H1 (cell line): Measurements from ENCODE around the gene BIN2. TPM values are rescaled to one million over a fixed set of nuclear protein-coding genes. Genes with fewer than 3 reads are reported as not detected.

ENCODE experiments used
- CTCF ChIA-PET: fragments of 300-600 bp; sonication (Branson Sonifier 250); formaldehyde crosslinking; loops from one replicate; lab custom pipeline; 2021; ENCODE audit not compliant: partially characterized antibody; lab: Charles Lee
- POLR2A ChIA-PET: fragments of 300-600 bp; sonication (Branson Sonifier 250); formaldehyde crosslinking; loops from one replicate; lab custom pipeline; 2021; ENCODE audit warnings: inconsistent platforms; ENCODE audit not compliant: partially characterized antibody; lab: Charles Lee
- DNase-seq, 2 experiments: peaks; one replicate each; pipeline versions ENCODE4 v3.0.0 to v3.0.0-alpha.2; 2010 to 2022; ENCODE audit warnings: low spot score in 2 of 2, low read depth in 1 of 2, mixed read lengths in 1 of 2
- FAIRE-seq: peaks from 2 replicates; lab custom pipeline; 2011; peaks lifted over from hg19 to GRCh38; lab: Jason Lieb, UNC
- H2AFZ ChIP-seq: 2 replicates; pipeline ENCODE4 v1.8.1; 2012; ENCODE audit warnings: low read length, inconsistent platforms
- H2AK5ac ChIP-seq: 2 replicates; pipeline ENCODE4 v1.6.1; 2013; ENCODE audit warnings: low read depth, low read length
- H2BK120ac ChIP-seq: replicated peaks from 2 replicates; pipeline ENCODE3; 2013; ENCODE audit warnings: low read depth, low read length, inconsistent platforms
- H2BK12ac ChIP-seq: 2 replicates; pipeline ENCODE4 v1.6.1; 2013; ENCODE audit warnings: low read depth, low read length
- H2BK15ac ChIP-seq: 2 replicates; pipeline ENCODE4 v1.6.1; 2013; ENCODE audit warnings: low read length
- H2BK20ac ChIP-seq: 2 replicates; pipeline ENCODE4 v1.6.1; 2013; ENCODE audit warnings: low read length
- H2BK5ac ChIP-seq: 2 replicates; pipeline ENCODE4 v1.6.1; 2013; ENCODE audit warnings: low read depth, low read length
- H3K14ac ChIP-seq: 2 replicates; pipeline ENCODE4 v1.6.1; 2013; ENCODE audit warnings: inconsistent platforms; ENCODE audit not compliant: insufficient read length
- H3K18ac ChIP-seq: 2 replicates; pipeline ENCODE4 v1.6.1; 2013; ENCODE audit warnings: low read length; ENCODE audit errors: extremely low read depth
- H3K23ac ChIP-seq: 2 replicates; pipeline ENCODE4 v1.6.1; 2013; ENCODE audit warnings: inconsistent platforms; ENCODE audit not compliant: insufficient read length
- H3K23me2 ChIP-seq: 2 replicates; pipeline ENCODE4 v1.6.1; 2013; ENCODE audit warnings: low read depth, low read length
- H3K27ac ChIP-seq: 2 replicates; pipeline ENCODE4 v1.6.1; 2011; ENCODE audit warnings: low read depth, low read length, inconsistent platforms
- H3K27me3 ChIP-seq, 4 experiments: replicated peaks in 1 of 4; 1 replicate in 1 of 4; 2 replicates in 3 of 4; pipeline versions ENCODE4 v1.6.1 to v1.8.1; 2011 to 2013; ENCODE audit warnings: low read length in 3 of 4, mild to moderate bottlenecking in 3 of 4, inconsistent platforms in 2 of 4, mixed read lengths in 2 of 4, moderate library complexity in 1 of 4; ENCODE audit not compliant: control insufficient read depth in 3 of 4, insufficient read depth in 3 of 4; ENCODE audit errors: extremely low read depth in 1 of 4
- H3K36me3 ChIP-seq, 4 experiments: 2 replicates each; pipeline versions ENCODE4 v1.6.1 to v1.8.1; 2011 to 2013; ENCODE audit warnings: mild to moderate bottlenecking in 4 of 4, low read length in 3 of 4, moderate library complexity in 2 of 4, control low read depth in 1 of 4, inconsistent platforms in 1 of 4; ENCODE audit not compliant: insufficient read depth in 4 of 4, control insufficient read depth in 2 of 4
- H3K4ac ChIP-seq: replicated peaks from 2 replicates; pipeline ENCODE3; 2013; ENCODE audit warnings: low read length, low read depth, mixed read lengths, inconsistent platforms; ENCODE audit not compliant: insufficient read length
- H3K4me1 ChIP-seq, 4 experiments: replicated peaks in 1 of 4; 1 replicate in 1 of 4; 2 replicates in 3 of 4; pipeline versions ENCODE4 v1.6.1 to v1.8.1; 2011 to 2013; ENCODE audit warnings: low read length in 3 of 4, inconsistent platforms in 2 of 4, mixed read lengths in 1 of 4; ENCODE audit not compliant: insufficient read depth in 4 of 4, control insufficient read depth in 3 of 4
- H3K4me2 ChIP-seq, 2 experiments: 2 replicates each; pipeline versions ENCODE4 v1.6.1 to v1.8.1; 2011 to 2013; ENCODE audit warnings: low read depth in 2 of 2, low read length in 2 of 2, control low read depth in 1 of 2, inconsistent platforms in 1 of 2, mild to moderate bottlenecking in 1 of 2; ENCODE audit not compliant: insufficient read depth in 1 of 2
- H3K4me3 ChIP-seq, 4 experiments: fragments of 200-600, 300-600 bp in 1 of 4; sonication (generic), shearing (Covaris generic), sonication (Bioruptor Twin) in 1 of 4; 2 replicates each; pipeline versions ENCODE4 v1.5.1 to v1.8.1; 2011 to 2016; ENCODE audit warnings: low read length in 4 of 4, low read depth in 3 of 4, control low read depth in 2 of 4, inconsistent platforms in 2 of 4, mild to moderate bottlenecking in 2 of 4, mixed read lengths in 1 of 4, moderate library complexity in 1 of 4; ENCODE audit not compliant: insufficient read depth in 2 of 4; ENCODE audit errors: extremely low read depth in 1 of 4
- H3K56ac ChIP-seq: replicated peaks from 2 replicates; pipeline ENCODE3; 2013; ENCODE audit warnings: low read depth, mild to moderate bottlenecking, mixed read lengths, low read length, inconsistent platforms; ENCODE audit not compliant: insufficient read length
- H3K79me1 ChIP-seq: 2 replicates; pipeline ENCODE4 v1.6.1; 2013; ENCODE audit warnings: low read depth, low read length, control low read depth
- H3K79me2 ChIP-seq, 2 experiments: 2 replicates each; pipeline versions ENCODE4 v1.6.1 to v1.8.1; 2012 to 2013; ENCODE audit warnings: low read length in 2 of 2, mild to moderate bottlenecking in 2 of 2, inconsistent platforms in 1 of 2; ENCODE audit not compliant: insufficient read depth in 2 of 2, control insufficient read depth in 1 of 2
- H3K9ac ChIP-seq, 4 experiments: replicated peaks in 1 of 4; 1 replicate in 1 of 4; 2 replicates in 3 of 4; pipeline versions ENCODE4 v1.6.1 to v1.8.1; 2011 to 2013; ENCODE audit warnings: low read depth in 3 of 4, low read length in 3 of 4, control low read depth in 2 of 4, mild to moderate bottlenecking in 2 of 4, moderate library complexity in 2 of 4, inconsistent platforms in 1 of 4; ENCODE audit errors: extremely low read depth in 1 of 4
- H3K9me3 ChIP-seq, 2 experiments: 2 replicates each; pipeline versions ENCODE4 v1.6.1 to v1.8.1; 2012 to 2013; ENCODE audit warnings: mild to moderate bottlenecking in 2 of 2, moderate library complexity in 2 of 2, control low read depth in 1 of 2, inconsistent platforms in 1 of 2, low read depth in 1 of 2, low read length in 1 of 2, mixed read lengths in 1 of 2; ENCODE audit not compliant: insufficient read depth in 2 of 2
- H4K20me1 ChIP-seq, 2 experiments: replicated peaks in 1 of 2; 2 replicates each; pipeline versions ENCODE3 to v1.8.1; 2011 to 2013; ENCODE audit warnings: inconsistent platforms in 2 of 2, low read length in 2 of 2, mild to moderate bottlenecking in 1 of 2; ENCODE audit not compliant: insufficient read depth in 2 of 2, control insufficient read depth in 1 of 2
- H4K5ac ChIP-seq: 2 replicates; pipeline ENCODE4 v1.6.1; 2013; ENCODE audit warnings: low read length, low read depth, mixed read lengths, inconsistent platforms; ENCODE audit not compliant: insufficient read length
- H4K8ac ChIP-seq: 2 replicates; pipeline ENCODE4 v1.8.0; 2013; ENCODE audit warnings: mild to moderate bottlenecking, moderate library complexity, low read length, inconsistent platforms; ENCODE audit not compliant: insufficient read depth; ENCODE audit errors: extremely low read depth
- H4K91ac ChIP-seq: replicated peaks from 2 replicates; pipeline ENCODE3; 2013; ENCODE audit warnings: low read length, mixed read lengths, inconsistent platforms; ENCODE audit not compliant: insufficient read length
- NANOG ChIP-seq: IDR thresholded peaks from 2 replicates; pipeline ENCODE4 v1.6.1; 2011; ENCODE audit warnings: low read length, low read depth, mild to moderate bottlenecking, inconsistent platforms; ENCODE audit not compliant: insufficient read depth, poor library complexity, severe bottlenecking
- WGBS, 2 experiments: shearing (Covaris generic) in 1 of 2; methylation state at CpG; one replicate each; pipeline versions ENCODE4 v1.1.6 to v1.1.7; 2013 to 2015; ENCODE audit warnings: low lambda C conversion rate in 2 of 2, mixed read lengths in 2 of 2, inconsistent platforms in 1 of 2, low coverage in 1 of 2, missing lambda C conversion rate in 1 of 2; ENCODE audit not compliant: insufficient replicate concordance in 2 of 2, insufficient coverage in 1 of 2, insufficient read length in 1 of 2; ENCODE audit errors: extremely low coverage in 1 of 2, missing lambda C conversion rate in 1 of 2; 5-methylcytosine and 5-hydroxymethylcytosine counted together
- polyA plus RNA-seq, 7 experiments: library from polyadenylated mRNA; depleted of rRNA in 3 of 7; stranded (reverse) in 5 of 7; unstranded in 2 of 7; fragments of >200 nt in 5 of 7; fragments of 200-250 nt in 2 of 7; gene quantifications; 1 replicate in 5 of 7; 2 replicates in 1 of 7; 4 replicates in 1 of 7; pipeline versions ENCODE4 v1.2.1 to v1.2.3, GENCODE V29; 2011 to 2013; ENCODE audit warnings: missing spikeins in 2 of 7, mixed read lengths in 2 of 7
- total RNA-seq: library from RNA; stranded (reverse); fragmentation: NEBNext Ultra II Directional; extraction: Animal tissue kit (Norgen Biotek cat#: 25700); gene quantifications from 2 replicates; pipeline ENCODE4 v1.2.1, GENCODE V29; 2021

Gene BIN2
- total and polyA plus RNA-seq, 2 of the 8 experiments (the other 6 are each of a cell fraction or from before 2014, with no cell fraction given) = not detected

DNA sequence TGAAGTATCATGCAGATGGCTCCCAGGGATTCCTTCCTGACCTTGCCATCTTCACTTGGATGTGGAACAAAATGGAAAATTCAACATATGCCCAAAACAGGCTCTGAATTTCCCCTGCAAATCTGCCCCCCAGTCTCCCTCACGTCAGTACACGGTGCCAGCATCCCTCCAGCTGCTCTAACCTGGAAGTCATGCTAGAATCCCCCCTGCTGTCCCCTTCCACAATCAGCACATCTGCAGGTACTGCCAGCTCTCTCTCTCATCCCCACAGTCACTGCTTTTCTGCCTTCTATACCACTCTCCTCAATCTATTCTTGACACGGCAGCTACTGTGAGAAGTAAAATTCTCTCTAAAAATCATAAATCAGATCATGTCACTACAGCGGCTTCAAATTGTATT lies 45.6 kb upstream of the BIN2 start:
- Histone ChIP-seq H2BK12ac (no peak overlapping the region), H2BK20ac (no peak overlapping the region), H3K9ac (no peak overlapping the region), H3K23me2 (no peaks in the 10 kb centered on the region; the same call in 1 of the 2 replicates), H3K36me3 (no peaks in the 10 kb centered on the region), H2BK15ac (no peak overlapping the region), H3K79me1 (no peaks in the 10 kb centered on the region), H3K27me3 (no peaks in the 10 kb centered on the region), H3K18ac (no peak overlapping the region), H3K14ac (no peak overlapping the region), H3K23ac (no peak overlapping the region), H3K4me2 (no peak overlapping the region), H4K5ac (no peak overlapping the region), H2BK120ac (no peak overlapping the region), H2BK5ac (no peak overlapping the region), H3K4me1 (peaks cover 0 to 6% (median 3%) of the 10 kb centered on the region in 4 experiments; a peak in 2 of 7 replicates), H3K79me2 (no peaks in the 10 kb centered on the region), H3K27ac (no peak overlapping the region), H3K9me3 (no peaks in the 10 kb centered on the region), H2AFZ (no peak overlapping the region), H3K4ac (no peak overlapping the region), H3K4me3 (no peak overlapping the region), H4K20me1 (no peaks in the 10 kb centered on the region), H3K56ac (no peak overlapping the region), H4K8ac (no peak overlapping the region), H2AK5ac (no peak overlapping the region), H4K91ac (no peak overlapping the region)
- FAIRE-seq (no peak), DNase-seq (no peak)
- no peak for TF ChIP-seq NANOG
- ChIA-PET POLR2A (interaction anchor here (1.9 kb wide), 1 partner anchor 22 kb away, joined by 5 read pairs; the partner anchor contains the start of gene GALNT6), CTCF (interaction anchor here (1.2 kb wide), 1 partner anchor 9 kb away, joined by 3 read pairs; no protein-coding TSS in a partner anchor)
- 94% methylated on average over 4 of the region's 4 CpGs; no CpG with 5 or more reads in 1 of the 2 experiments for WGBS, 2 experiments
